IPS DF 6.9 (cell line): ENCODE measurements around the gene TNFRSF4.

ENCODE experiments used
- DNase-seq: peaks from one replicate; pipeline ENCODE4 v3.0.0-alpha.2; 2013; ENCODE audit warnings: low read depth, low spot score
- H3K27ac ChIP-seq: one replicate; pipeline ENCODE4 v1.5.1; 2013; ENCODE audit warnings: low read length, control low read depth
- H3K27me3 ChIP-seq: 2 replicates; pipeline ENCODE4 v1.6.1; 2013; ENCODE audit warnings: mild to moderate bottlenecking, low read length; ENCODE audit not compliant: control insufficient read depth, insufficient read depth
- H3K36me3 ChIP-seq: 2 replicates; pipeline ENCODE4 v1.6.1; 2013; ENCODE audit warnings: low read length; ENCODE audit not compliant: control insufficient read depth, insufficient read depth
- H3K4me1 ChIP-seq: 2 replicates; pipeline ENCODE4 v1.6.1; 2013; ENCODE audit warnings: low read length; ENCODE audit not compliant: control insufficient read depth, insufficient read depth
- H3K4me3 ChIP-seq: 2 replicates; pipeline ENCODE4 v1.5.1; 2013; ENCODE audit warnings: mild to moderate bottlenecking, low read length
- H3K9me3 ChIP-seq: 2 replicates; pipeline ENCODE4 v1.6.1; 2013; ENCODE audit warnings: low read length, inconsistent platforms; ENCODE audit not compliant: control insufficient read depth, insufficient read depth
- WGBS: extraction: QIAGEN DNeasy Blood & Tissue Kit; methylation state at CpG from one replicate; pipeline ENCODE4 v1.1.7; 2013; ENCODE audit warnings: mixed read lengths, missing lambda C conversion rate; ENCODE audit not compliant: insufficient read length, insufficient coverage; 5-methylcytosine and 5-hydroxymethylcytosine counted together

The TNFRSF4 gene

DNA sequence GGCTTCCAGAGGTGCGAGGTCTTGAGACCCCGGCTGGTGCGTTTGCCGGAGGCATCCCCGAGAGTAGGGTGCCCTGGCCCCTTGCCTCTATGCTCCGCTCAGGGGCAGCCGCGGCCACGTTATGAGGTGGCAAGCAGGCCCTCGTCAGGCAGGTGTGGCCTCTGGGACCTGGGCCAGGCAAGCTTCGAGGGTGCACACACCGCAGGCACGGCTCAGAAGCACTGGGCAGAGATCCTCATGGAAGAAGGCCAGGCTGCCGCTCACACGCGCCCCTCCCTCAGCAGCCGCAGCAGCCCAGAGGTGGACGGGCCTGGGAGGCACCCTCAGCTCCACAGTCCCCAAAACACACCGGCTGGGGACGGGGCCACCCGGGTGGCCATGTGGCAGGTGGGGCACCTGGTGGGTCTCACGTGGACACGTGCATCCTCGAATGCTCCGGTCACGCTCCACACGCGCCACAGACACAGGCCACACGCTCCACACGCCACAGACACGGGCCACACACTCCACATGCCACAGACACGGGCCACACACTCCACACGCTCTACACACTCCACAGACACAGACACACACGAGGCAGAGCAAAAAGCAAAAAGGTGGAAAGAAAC, 11.4 kb upstream of the TNFRSF4 start:
- Histone ChIP-seq H3K27ac (no peak overlapping the region), H3K9me3 (no peaks in the 10 kb centered on the region), H3K27me3 (no peaks in the 10 kb centered on the region), H3K36me3 (peaks cover 24% of the 10 kb centered on the region), H3K4me3 (no peak overlapping the region), H3K4me1 (no peaks in the 10 kb centered on the region)
- no peak for DNase-seq
- WGBS = no CpG with 5 or more reads among the region's 34 CpGs

DNA sequence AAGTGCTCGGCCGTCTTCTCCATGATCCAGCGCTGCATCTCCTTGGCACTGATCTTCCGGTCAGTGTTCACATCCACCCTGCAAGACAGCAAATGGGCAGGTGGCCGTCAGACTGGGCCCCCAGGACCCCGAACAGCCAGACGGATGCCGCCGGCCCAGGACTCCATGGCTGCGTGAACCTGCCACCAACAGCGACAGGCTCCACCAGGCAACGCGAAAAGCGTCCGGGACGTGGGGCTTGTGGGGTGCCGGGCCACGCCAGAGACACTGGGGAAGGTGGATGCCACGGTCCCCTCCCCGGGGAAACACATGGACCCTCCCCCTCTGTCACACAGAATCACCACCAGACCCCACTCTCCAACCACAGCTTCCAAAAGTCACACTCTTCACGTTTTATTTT, 9.9 kb upstream of the TNFRSF4 start:
- peaks cover 23% of the 10 kb centered on the region for H3K36me3 ChIP-seq
- DNase-seq = no peak
- no peak overlapping the region for H3K4me3 ChIP-seq
- WGBS = no CpG with 5 or more reads among the region's 21 CpGs
- no peak overlapping the region for H3K27ac ChIP-seq
- H3K9me3 ChIP-seq = no peaks in the 10 kb centered on the region
- no peaks in the 10 kb centered on the region for H3K27me3 ChIP-seq
- no peaks in the 10 kb centered on the region for H3K4me1 ChIP-seq

DNA sequence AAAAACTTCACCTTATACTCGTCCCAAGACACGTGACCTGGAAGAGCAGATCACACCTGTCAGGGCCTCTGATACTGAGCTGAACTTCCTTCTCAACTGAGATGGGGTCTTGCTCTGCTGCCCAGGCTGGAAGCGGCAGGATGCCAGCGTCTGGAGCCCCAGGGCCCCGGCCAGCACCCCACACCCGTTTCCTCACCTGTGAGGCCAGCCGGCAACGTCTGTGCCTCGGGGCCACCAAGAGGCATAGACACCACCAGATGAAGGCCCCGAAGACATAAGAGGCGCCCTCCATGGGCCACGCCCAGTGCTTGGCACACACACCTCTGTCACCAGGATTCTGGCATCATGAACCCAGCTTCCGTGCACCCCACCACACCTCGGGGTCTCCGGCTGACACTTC, 9.4 kb upstream of the TNFRSF4 start:
- no peaks in the 10 kb centered on the region for H3K27me3 ChIP-seq
- H3K9me3 ChIP-seq = no peaks in the 10 kb centered on the region
- H3K4me3 ChIP-seq = no peak overlapping the region
- no peaks in the 10 kb centered on the region for H3K4me1 ChIP-seq
- DNase-seq = no peak
- no peak overlapping the region for H3K27ac ChIP-seq
- WGBS = no CpG with 5 or more reads among the region's 15 CpGs
- peaks cover 25% of the 10 kb centered on the region for H3K36me3 ChIP-seq

DNA sequence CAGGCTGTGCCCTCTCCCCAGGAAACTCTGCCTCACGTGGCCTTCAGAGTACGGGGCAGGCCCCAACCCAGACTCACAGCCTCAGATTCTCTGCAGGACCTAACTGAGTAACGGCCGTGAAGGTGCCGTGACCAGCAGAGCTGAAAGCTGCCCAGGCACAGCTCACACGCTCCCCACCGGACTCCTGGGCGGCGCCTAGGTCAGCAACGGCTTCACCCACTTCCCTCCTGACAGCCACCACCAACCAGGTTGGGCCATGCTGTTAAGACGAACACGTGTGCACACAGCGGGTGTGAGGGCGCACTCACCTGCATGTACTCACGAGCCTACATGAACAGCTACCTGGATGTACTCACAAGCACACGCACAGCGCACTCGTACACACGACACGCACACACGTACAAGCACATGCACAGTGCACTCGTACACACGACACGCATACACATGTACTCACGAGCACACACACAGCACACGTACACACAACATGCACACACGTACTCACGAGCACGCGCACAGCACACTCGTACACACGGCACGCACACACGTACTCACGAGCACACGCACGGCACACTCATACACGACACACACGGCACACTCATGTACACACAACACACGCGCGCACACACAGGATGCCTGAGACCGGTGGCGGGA, 8.7 kb upstream of the TNFRSF4 start:
- no peak overlapping the region for H3K4me3 ChIP-seq

DNA sequence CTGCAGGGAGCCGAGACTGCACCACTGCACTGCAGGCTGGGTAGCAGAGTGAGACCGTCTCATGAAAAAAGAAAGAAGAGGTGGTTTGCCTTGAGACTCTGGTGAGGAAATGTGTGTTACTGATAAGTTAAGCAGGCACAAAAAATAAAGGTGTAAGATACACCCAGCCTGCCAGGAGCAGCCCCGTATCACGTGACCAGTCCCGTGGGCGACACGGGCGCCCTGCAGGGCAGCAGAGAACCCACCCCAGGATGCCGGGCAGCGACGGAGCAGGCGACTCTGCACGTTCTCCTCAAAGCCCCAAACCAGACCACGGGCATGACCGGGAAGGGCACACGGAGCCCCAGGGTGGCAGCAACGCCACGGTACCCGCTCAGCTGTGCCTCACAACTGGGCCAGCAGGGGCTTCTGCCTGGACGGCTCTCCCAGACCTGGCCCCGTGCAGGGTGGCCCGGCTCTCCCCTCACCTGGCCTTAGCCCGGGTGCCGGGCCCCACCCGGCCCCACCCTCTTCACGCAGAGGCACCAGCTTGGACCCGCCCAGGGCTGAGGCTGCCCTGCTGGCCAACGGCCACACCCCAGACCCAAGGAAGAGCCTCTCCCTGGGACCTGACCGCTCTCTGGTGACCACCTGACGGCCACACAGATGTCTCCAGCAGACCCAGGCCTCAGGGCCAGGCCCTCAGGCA, 8.1 kb upstream of the TNFRSF4 start:
- H3K4me3 ChIP-seq = no peak overlapping the region
- H3K27me3 ChIP-seq = no peaks in the 10 kb centered on the region
- H3K36me3 ChIP-seq = peaks cover 21% of the 10 kb centered on the region
- no CpG with 5 or more reads among the region's 30 CpGs for WGBS
- H3K4me1 ChIP-seq = no peaks in the 10 kb centered on the region
- no peak for DNase-seq
- no peak overlapping the region for H3K27ac ChIP-seq
- no peaks in the 10 kb centered on the region for H3K9me3 ChIP-seq

More for the DNA sequence above, 8.7 kb upstream of the TNFRSF4 start:
- H3K27ac ChIP-seq = no peak overlapping the region
- no peaks in the 10 kb centered on the region for H3K27me3 ChIP-seq
- no peaks in the 10 kb centered on the region for H3K4me1 ChIP-seq
- H3K36me3 ChIP-seq = peaks cover 23% of the 10 kb centered on the region
- no peak for DNase-seq
- H3K9me3 ChIP-seq = no peaks in the 10 kb centered on the region
- 100% methylated on average over 4 of the region's 44 CpGs for WGBS

DNA sequence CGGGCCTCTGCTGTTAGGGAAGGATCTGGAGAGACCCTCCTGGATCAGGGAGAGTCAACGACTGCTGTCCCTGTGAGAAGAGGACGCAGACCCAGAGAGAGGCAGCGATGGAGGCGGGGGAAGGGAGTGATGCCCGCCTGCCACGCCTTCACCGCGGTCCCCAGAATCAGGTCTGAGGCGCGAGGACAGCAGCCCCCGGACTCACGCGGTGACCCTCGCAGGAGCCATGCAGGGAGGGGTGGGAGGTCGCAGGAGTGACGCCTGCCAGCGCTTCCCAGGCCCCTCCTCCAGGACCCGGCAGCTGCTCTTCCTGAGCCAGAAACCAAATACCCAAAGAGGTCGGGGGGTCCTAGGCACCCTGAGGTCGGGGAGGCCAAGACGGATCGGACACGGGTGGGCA, 6.2 kb upstream of the TNFRSF4 start:
- Histone ChIP-seq H3K9me3 (no peaks in the 10 kb centered on the region), H3K27me3 (no peaks in the 10 kb centered on the region), H3K4me1 (no peaks in the 10 kb centered on the region), H3K36me3 (peaks cover 17% of the 10 kb centered on the region), H3K4me3 (no peak overlapping the region), H3K27ac (no peak overlapping the region)
- no CpG with 5 or more reads among the region's 24 CpGs for WGBS
- DNase-seq = no peak

DNA sequence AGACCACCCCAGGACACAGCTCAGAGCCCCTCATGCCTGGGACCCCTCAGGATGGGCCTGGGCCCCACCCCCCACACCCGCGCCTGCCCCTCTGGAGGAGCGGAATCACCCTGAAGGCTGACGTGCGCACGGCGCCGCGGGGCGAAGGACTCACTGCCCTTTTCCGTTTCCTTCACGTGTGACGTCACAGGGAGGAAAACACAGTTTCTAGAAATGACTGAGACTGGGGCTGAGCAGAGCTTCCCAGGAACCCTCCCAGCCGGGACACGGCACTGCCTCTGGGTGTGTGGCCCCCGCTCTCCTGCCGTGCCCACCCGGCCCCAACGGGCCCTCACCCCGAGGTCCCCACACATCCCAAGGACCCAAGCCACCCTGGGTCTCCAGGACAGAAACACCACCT, 5.4 kb upstream of the TNFRSF4 start:
- H3K4me1 ChIP-seq = no peaks in the 10 kb centered on the region
- DNase-seq = no peak
- no peak overlapping the region for H3K4me3 ChIP-seq
- no peaks in the 10 kb centered on the region for H3K27me3 ChIP-seq
- H3K9me3 ChIP-seq = no peaks in the 10 kb centered on the region
- H3K27ac ChIP-seq = no peak overlapping the region
- peaks cover 17% of the 10 kb centered on the region for H3K36me3 ChIP-seq
- WGBS = no CpG with 5 or more reads among the region's 20 CpGs

DNA sequence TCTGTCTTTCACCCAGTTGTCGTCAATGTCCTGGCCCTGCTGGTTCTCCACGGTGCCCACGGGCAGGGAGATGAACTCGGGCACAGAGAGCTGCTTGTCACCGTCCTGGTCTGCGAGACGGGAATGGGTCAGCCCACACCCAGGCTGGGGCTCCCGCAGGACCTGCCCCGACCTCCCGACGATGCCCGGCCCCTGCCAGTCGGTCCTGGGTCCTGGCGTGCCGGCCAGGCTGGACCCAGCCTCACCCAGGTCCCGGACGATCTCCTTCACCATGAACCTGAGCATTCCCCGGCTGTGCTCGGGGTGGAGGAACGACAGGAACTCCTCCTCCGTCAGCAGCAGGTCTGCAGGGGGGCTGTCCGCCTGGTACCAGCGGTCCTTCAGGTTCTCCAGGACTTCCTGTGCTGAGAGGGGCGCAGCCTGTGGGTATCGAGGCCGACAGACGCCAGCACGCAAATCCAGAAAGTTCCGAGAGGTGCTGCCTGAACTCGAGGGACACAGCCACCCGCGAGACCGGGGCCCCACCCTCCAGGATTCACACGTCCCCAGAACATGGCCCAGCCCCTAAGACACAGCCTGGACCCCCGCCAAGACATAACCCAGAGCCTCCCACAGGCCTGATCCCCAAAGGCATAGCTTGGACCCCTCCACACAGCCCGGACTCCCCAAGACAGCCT, 4.7 kb upstream of the TNFRSF4 start:
- Histone ChIP-seq H3K9me3 (no peaks in the 10 kb centered on the region), H3K4me3 (no peak overlapping the region), H3K4me1 (no peaks in the 10 kb centered on the region), H3K27ac (no peak overlapping the region), H3K27me3 (no peaks in the 10 kb centered on the region), H3K36me3 (peaks cover 17% of the 10 kb centered on the region)
- no CpG with 5 or more reads among the region's 36 CpGs for WGBS
- DNase-seq = no peak

DNA sequence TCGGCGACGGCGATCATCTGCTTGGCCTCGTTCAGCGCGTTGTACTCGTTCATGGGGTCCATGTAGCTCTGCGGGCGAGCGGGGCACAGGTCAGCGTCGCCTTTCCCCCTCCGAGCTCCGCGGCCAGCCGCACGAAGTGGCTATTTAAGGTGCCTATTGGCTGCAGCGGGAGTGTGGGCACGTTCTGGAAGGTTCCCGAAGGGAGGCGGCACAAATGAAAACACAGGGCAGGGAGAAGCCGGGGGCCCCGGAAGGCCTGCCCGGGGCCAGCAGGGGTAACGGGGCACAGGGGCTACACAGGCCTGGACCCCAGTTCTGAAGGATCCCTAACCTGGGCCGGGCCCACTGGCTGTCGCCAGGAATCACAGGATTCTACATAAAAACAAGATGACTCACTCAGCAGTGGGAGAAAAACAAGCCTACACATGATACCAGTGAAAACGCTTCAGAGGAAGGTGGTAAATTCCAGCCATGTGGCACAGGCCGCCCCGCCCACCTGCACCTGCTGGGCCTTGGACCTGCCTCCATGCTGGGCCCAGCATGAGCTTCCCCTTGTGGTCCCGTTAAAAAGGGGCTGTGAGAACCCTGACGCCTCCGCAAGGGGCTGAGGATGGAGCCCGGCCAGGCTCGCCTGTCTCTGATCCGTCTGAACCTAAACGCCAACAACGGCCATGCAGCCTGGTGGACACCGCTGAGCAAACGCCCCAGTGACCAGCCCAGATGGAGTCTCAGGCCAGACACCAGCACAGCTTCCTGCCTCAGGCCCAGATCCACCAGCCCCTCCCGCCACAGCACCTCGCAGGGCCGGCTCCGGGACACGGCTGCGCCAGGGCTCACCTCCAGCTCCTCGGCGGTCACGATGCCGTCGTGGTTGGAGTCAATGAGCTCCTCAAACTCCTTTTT, 3.9 kb upstream of the TNFRSF4 start:
- H3K27ac ChIP-seq = no peak overlapping the region
- WGBS = no CpG with 5 or more reads among the region's 52 CpGs

More for the DNA sequence above, 3.9 kb upstream of the TNFRSF4 start:
- Histone ChIP-seq H3K27me3 (no peaks in the 10 kb centered on the region), H3K4me3 (no peak overlapping the region), H3K4me1 (no peaks in the 10 kb centered on the region), H3K9me3 (no peaks in the 10 kb centered on the region), H3K36me3 (peaks cover 14% of the 10 kb centered on the region)
- no peak for DNase-seq
